SK-N-SH treated with all-trans-retinoic acid at 6 μM for 48 hours (cell line): ENCODE results near the gene RFX4.

Source experiments
- ATAC-seq: fragments of 200-7000 bp; cut with Tn5 transposase; 3 replicates; pipeline ENCODE4 v1.9.1; 2020; ENCODE audit warnings: mild to moderate bottlenecking, moderate library complexity
- ARNTL ChIP-seq: fragments of 450-650 bp; formaldehyde crosslinking; IDR thresholded peaks from 2 replicates; pipeline ENCODE4 v1.5.0; 2020; ENCODE audit warnings: low read depth, mild to moderate bottlenecking, moderate library complexity, borderline replicate concordance
- BACH2 ChIP-seq: fragments of 250-450 bp; sonication (Bioruptor Pico); IDR thresholded peaks from 2 replicates; pipeline ENCODE4 v1.9.0; 2021; ENCODE audit warnings: mild to moderate bottlenecking, borderline replicate concordance
- CSDC2 ChIP-seq: fragments of 250-450 bp; sonication (Bioruptor Pico); IDR thresholded peaks from 2 replicates; pipeline ENCODE4 v1.5.0; 2020; ENCODE audit warnings: mild to moderate bottlenecking, moderate library complexity
- ESRRG ChIP-seq: fragments of 250-450 bp; sonication (Bioruptor Pico); IDR thresholded peaks from 2 replicates; pipeline ENCODE4 v1.6.1; 2021; ENCODE audit warnings: mild to moderate bottlenecking
- GLIS3 ChIP-seq: fragments of 250-450 bp; sonication (Bioruptor Pico); IDR thresholded peaks from 2 replicates; pipeline ENCODE4 v1.5.0; 2020; ENCODE audit warnings: mild to moderate bottlenecking, moderate library complexity
- ISL1 ChIP-seq: fragments of 250-450 bp; sonication (Bioruptor Pico); IDR thresholded peaks from 2 replicates; pipeline ENCODE4 v2.1.2; 2022; ENCODE audit warnings: mild to moderate bottlenecking, moderate library complexity
- OSR1 ChIP-seq: fragments of 250-450 bp; sonication (Bioruptor Pico); IDR thresholded peaks from 2 replicates; pipeline ENCODE4 v1.8.0; 2022; ENCODE audit warnings: moderate library complexity, mild to moderate bottlenecking, inconsistent platforms
- PPARA ChIP-seq: fragments of 250-450 bp; sonication (Bioruptor Pico); IDR thresholded peaks from 2 replicates; pipeline ENCODE4 v1.5.0; 2020; ENCODE audit warnings: mild to moderate bottlenecking, borderline replicate concordance
- RARB ChIP-seq: fragments of 250-450 bp; sonication (Bioruptor Pico); IDR thresholded peaks from 2 replicates; pipeline ENCODE4 v1.8.0; 2021; ENCODE audit warnings: mild to moderate bottlenecking, moderate library complexity
- SNAI2 ChIP-seq: fragments of 250-450 bp; sonication (Bioruptor Pico); IDR thresholded peaks from 2 replicates; pipeline ENCODE4 v1.5.0; 2020; ENCODE audit warnings: mild to moderate bottlenecking, moderate library complexity
- TCF4 ChIP-seq: fragments of 250-450 bp; sonication (Bioruptor Pico); IDR thresholded peaks from 2 replicates; pipeline ENCODE4 v1.8.0; 2021; ENCODE audit warnings: mild to moderate bottlenecking, moderate library complexity, borderline replicate concordance
- TOX ChIP-seq: fragments of 250-450 bp; sonication (Bioruptor Pico); IDR thresholded peaks from 2 replicates; pipeline ENCODE4 v1.8.0; 2021; ENCODE audit warnings: mild to moderate bottlenecking, moderate library complexity, borderline replicate concordance
- ZC3H10 ChIP-seq: fragments of 250-450 bp; sonication (Bioruptor Pico); IDR thresholded peaks from 2 replicates; pipeline ENCODE4 v1.5.1; 2021; ENCODE audit warnings: mild to moderate bottlenecking, moderate library complexity
- ZFP3 ChIP-seq: fragments of 250-450 bp; sonication (Bioruptor Pico); IDR thresholded peaks from 2 replicates; pipeline ENCODE4 v1.5.0; 2020; ENCODE audit warnings: mild to moderate bottlenecking, moderate library complexity
- ZFP30 ChIP-seq: fragments of 450-650 bp; formaldehyde crosslinking; IDR thresholded peaks from 2 replicates; pipeline ENCODE4 v1.5.0; 2022; ENCODE audit warnings: mild to moderate bottlenecking, moderate library complexity
- ZNF565 ChIP-seq: fragments of 450-650 bp; formaldehyde crosslinking; conservative IDR thresholded peaks from 2 replicates; pipeline ENCODE4 v1.5.0; 2020; ENCODE audit warnings: low read depth, mild to moderate bottlenecking, moderate library complexity
- ZNF70 ChIP-seq: fragments of 450-650 bp; formaldehyde crosslinking; IDR thresholded peaks from 2 replicates; pipeline ENCODE4 v1.5.0; 2020; ENCODE audit warnings: mild to moderate bottlenecking, moderate library complexity
- ZNF8 ChIP-seq: fragments of 450-650 bp; formaldehyde crosslinking; IDR thresholded peaks from 2 replicates; pipeline ENCODE4 v1.5.0; 2020; ENCODE audit warnings: mild to moderate bottlenecking, moderate library complexity
- TF ChIP-seq, protein P1 (sequence below): fragments of 250-450 bp; sonication (Bioruptor Pico); IDR thresholded peaks from 2 replicates; pipeline ENCODE4 v1.8.0; 2021; ENCODE audit warnings: low read depth, mild to moderate bottlenecking, moderate library complexity, borderline replicate concordance
- TF ChIP-seq, protein P2 (sequence below): fragments of 250-450 bp; sonication (Bioruptor Pico); IDR thresholded peaks from 2 replicates; pipeline ENCODE4 v1.5.1; 2020; ENCODE audit warnings: low read depth, mild to moderate bottlenecking, moderate library complexity
- TF ChIP-seq, protein P3 (sequence below): fragments of 250-450 bp; sonication (Bioruptor Pico); IDR thresholded peaks from 2 replicates; pipeline ENCODE4 v1.5.0; 2020; ENCODE audit warnings: mild to moderate bottlenecking, moderate library complexity
- TF ChIP-seq, protein P4 (sequence below): fragments of 250-450 bp; sonication (Bioruptor Pico); IDR thresholded peaks from 2 replicates; pipeline ENCODE4 v1.5.1; 2021; ENCODE audit warnings: mild to moderate bottlenecking, moderate library complexity
- TF ChIP-seq, protein P5 (sequence below): fragments of 250-450 bp; sonication (Bioruptor Pico); IDR thresholded peaks from 2 replicates; pipeline ENCODE4 v1.8.0; 2020; ENCODE audit warnings: mild to moderate bottlenecking, moderate library complexity, borderline replicate concordance

Gene RFX4

DNA sequence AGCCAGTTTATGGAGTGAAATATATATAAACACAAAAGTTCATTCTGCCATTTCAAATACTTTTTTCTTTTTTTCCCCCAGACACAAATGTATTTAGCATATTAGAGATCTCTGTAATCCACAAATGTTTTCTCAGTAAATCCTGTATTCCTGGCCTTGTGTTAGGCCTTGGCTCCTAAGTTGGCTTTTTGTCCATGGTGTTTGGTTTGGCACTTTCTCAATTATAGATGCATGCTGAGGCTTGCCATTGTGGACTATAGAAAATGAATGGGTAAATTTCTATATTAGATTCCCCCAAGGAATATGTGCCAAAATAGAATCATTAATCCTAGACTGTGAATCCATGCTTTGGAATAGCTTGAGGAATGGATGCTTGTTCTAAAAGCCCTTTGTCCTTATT is 208.7 kb downstream of the RFX4 start:
- ATAC-seq: no peak
- TF ChIP-seq SNAI2 (CRISPR knock-in tag): no peak
- TF ChIP-seq, protein P1, sequence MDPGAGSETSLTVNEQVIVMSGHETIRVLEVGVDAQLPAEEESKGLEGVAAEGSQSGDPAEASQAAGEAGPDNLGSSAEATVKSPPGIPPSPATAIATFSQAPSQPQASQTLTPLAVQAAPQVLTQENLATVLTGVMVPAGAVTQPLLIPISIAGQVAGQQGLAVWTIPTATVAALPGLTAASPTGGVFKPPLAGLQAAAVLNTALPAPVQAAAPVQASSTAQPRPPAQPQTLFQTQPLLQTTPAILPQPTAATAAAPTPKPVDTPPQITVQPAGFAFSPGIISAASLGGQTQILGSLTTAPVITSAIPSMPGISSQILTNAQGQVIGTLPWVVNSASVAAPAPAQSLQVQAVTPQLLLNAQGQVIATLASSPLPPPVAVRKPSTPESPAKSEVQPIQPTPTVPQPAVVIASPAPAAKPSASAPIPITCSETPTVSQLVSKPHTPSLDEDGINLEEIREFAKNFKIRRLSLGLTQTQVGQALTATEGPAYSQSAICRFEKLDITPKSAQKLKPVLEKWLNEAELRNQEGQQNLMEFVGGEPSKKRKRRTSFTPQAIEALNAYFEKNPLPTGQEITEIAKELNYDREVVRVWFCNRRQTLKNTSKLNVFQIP: no peak
- no peak for TF ChIP-seq PPARA (CRISPR knock-in tag)
- no peak for TF ChIP-seq ZNF70
- no peak for TF ChIP-seq ZNF565 (CRISPR knock-in tag)
- no peak for TF ChIP-seq ESRRG (CRISPR knock-in tag)
- no peak for TF ChIP-seq ISL1
- no peak for TF ChIP-seq ARNTL (CRISPR knock-in tag)
- TF ChIP-seq, protein P2, sequence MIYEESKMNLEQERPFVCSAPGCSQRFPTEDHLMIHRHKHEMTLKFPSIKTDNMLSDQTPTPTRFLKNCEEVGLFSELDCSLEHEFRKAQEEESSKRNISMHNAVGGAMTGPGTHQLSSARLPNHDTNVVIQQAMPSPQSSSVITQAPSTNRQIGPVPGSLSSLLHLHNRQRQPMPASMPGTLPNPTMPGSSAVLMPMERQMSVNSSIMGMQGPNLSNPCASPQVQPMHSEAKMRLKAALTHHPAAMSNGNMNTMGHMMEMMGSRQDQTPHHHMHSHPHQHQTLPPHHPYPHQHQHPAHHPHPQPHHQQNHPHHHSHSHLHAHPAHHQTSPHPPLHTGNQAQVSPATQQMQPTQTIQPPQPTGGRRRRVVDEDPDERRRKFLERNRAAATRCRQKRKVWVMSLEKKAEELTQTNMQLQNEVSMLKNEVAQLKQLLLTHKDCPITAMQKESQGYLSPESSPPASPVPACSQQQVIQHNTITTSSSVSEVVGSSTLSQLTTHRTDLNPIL (CRISPR knock-in tag): no peak
- no peak for TF ChIP-seq BACH2 (CRISPR knock-in tag)

DNA sequence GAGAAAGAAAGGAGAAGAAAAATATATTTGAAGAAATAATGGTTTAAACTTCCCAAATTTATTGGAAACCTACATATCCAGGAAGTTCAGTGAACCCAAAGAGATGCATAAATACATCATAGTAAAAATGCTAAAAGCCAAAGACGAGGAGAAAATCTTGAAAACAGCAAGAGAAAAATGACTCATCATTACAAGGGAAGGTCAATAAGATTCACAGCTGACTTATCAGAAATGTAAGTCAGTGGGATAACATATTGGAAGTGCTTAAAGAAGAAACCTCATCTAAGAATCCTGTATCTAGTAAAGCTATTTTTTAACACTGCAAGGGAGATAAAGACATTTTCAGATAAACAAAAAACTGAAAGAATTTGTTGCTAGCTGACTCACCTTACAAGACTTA is 211.6 kb downstream of the RFX4 start:
- ATAC-seq: no peak
- TF ChIP-seq SNAI2 (CRISPR knock-in tag): no peak
- TF ChIP-seq, protein P2 (CRISPR knock-in tag): no peak

DNA sequence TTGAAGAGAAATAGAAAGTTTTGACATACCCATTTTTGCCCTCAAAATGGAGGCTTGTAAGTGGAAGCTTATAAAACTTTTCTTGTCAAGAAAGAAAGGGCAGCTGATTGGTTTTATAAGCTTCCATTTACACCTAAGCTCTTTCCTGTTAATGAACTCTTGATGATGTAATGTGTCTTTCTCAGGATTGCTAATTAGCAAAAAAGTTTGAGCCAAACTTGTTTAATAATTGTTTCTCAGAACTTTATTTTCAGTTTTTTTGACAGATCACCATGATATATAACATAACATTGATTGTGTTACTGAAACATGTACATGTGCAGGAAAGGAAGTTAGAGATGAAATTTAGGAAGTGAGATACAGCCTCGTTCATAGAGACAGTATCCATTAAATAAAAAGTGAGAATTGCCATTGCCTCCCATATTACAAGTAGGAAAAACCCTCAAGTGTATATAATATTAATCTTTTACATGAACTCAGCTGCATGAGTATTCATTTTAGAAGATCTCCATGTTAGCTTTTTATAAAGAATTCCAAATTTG is 218.4 kb downstream of the RFX4 start:
- no peak for ATAC-seq
- no peak for TF ChIP-seq ZC3H10 (CRISPR knock-in tag)
- TF ChIP-seq ARNTL (CRISPR knock-in tag): no peak
- TF ChIP-seq ZFP30: no peak
- no peak for TF ChIP-seq RARB (CRISPR knock-in tag)
- TF ChIP-seq, protein P3, sequence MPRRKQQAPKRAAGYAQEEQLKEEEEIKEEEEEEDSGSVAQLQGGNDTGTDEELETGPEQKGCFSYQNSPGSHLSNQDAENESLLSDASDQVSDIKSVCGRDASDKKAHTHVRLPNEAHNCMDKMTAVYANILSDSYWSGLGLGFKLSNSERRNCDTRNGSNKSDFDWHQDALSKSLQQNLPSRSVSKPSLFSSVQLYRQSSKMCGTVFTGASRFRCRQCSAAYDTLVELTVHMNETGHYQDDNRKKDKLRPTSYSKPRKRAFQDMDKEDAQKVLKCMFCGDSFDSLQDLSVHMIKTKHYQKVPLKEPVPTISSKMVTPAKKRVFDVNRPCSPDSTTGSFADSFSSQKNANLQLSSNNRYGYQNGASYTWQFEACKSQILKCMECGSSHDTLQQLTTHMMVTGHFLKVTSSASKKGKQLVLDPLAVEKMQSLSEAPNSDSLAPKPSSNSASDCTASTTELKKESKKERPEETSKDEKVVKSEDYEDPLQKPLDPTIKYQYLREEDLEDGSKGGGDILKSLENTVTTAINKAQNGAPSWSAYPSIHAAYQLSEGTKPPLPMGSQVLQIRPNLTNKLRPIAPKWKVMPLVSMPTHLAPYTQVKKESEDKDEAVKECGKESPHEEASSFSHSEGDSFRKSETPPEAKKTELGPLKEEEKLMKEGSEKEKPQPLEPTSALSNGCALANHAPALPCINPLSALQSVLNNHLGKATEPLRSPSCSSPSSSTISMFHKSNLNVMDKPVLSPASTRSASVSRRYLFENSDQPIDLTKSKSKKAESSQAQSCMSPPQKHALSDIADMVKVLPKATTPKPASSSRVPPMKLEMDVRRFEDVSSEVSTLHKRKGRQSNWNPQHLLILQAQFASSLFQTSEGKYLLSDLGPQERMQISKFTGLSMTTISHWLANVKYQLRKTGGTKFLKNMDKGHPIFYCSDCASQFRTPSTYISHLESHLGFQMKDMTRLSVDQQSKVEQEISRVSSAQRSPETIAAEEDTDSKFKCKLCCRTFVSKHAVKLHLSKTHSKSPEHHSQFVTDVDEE: no peak
- no peak for TF ChIP-seq GLIS3 (CRISPR knock-in tag)
- TF ChIP-seq ZFP3 (CRISPR knock-in tag): no peak
- no peak for TF ChIP-seq SNAI2 (CRISPR knock-in tag)
- TF ChIP-seq ESRRG (CRISPR knock-in tag): no peak
- no peak for TF ChIP-seq CSDC2 (CRISPR knock-in tag)
- no peak for TF ChIP-seq BACH2 (CRISPR knock-in tag)
- TF ChIP-seq TOX (CRISPR knock-in tag): no peak
- TF ChIP-seq PPARA (CRISPR knock-in tag): no peak
- TF ChIP-seq, protein P1: no peak
- TF ChIP-seq, protein P4, sequence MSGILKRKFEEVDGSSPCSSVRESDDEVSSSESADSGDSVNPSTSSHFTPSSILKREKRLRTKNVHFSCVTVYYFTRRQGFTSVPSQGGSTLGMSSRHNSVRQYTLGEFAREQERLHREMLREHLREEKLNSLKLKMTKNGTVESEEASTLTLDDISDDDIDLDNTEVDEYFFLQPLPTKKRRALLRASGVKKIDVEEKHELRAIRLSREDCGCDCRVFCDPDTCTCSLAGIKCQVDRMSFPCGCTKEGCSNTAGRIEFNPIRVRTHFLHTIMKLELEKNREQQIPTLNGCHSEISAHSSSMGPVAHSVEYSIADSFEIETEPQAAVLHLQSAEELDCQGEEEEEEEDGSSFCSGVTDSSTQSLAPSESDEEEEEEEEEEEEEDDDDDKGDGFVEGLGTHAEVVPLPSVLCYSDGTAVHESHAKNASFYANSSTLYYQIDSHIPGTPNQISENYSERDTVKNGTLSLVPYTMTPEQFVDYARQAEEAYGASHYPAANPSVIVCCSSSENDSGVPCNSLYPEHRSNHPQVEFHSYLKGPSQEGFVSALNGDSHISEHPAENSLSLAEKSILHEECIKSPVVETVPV (CRISPR knock-in tag): no peak
- TF ChIP-seq ZNF565 (CRISPR knock-in tag): no peak
- TF ChIP-seq, protein P5, sequence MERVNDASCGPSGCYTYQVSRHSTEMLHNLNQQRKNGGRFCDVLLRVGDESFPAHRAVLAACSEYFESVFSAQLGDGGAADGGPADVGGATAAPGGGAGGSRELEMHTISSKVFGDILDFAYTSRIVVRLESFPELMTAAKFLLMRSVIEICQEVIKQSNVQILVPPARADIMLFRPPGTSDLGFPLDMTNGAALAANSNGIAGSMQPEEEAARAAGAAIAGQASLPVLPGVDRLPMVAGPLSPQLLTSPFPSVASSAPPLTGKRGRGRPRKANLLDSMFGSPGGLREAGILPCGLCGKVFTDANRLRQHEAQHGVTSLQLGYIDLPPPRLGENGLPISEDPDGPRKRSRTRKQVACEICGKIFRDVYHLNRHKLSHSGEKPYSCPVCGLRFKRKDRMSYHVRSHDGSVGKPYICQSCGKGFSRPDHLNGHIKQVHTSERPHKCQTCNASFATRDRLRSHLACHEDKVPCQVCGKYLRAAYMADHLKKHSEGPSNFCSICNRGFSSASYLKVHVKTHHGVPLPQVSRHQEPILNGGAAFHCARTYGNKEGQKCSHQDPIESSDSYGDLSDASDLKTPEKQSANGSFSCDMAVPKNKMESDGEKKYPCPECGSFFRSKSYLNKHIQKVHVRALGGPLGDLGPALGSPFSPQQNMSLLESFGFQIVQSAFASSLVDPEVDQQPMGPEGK: no peak
- TF ChIP-seq ZNF8 (CRISPR knock-in tag): no peak
- TF ChIP-seq TCF4 (CRISPR knock-in tag): no peak
- TF ChIP-seq OSR1 (CRISPR knock-in tag): no peak
